A549 (cell line): Measurements from ENCODE around the gene HIVEP3. TPM values are rescaled to one million over a fixed set of nuclear protein-coding genes. Genes with fewer than 3 reads are reported as not detected.

Experiments
- ATAC-seq, 2 experiments: fragments of 200-7000 bp in 1 of 2; fragments of >200 bp in 1 of 2; cut with Nextera tagmentation in 1 of 2; cut with Tn5 transposase in 1 of 2; 3 replicates each; pipeline versions ENCODE4 v1.8.0 to v1.9.1; 2018 to 2020; ENCODE audit warnings: mild to moderate bottlenecking in 1 of 2, moderate library complexity in 1 of 2
- CTCF ChIA-PET: fragments of 300-600 bp; sonication (Branson Sonifier 250); formaldehyde crosslinking; extraction: SDS; loops from one replicate; lab custom pipeline; 2021; ENCODE audit warnings: antibody characterized with exemption, inconsistent platforms; lab: Yijun Ruan, JAX
- POLR2A ChIA-PET: fragments of 350-600 bp; formaldehyde crosslinking; extraction: SDS; loops from one replicate; lab custom pipeline; 2021; ENCODE audit warnings: antibody characterized with exemption, inconsistent platforms; lab: Yijun Ruan, JAX
- DNase-seq, 2 experiments: peaks; one replicate each; pipeline versions ENCODE4 v3.0.0 to v3.0.0-alpha.2; 2011 to 2016; ENCODE audit warnings: low read depth in 1 of 2, low spot score in 1 of 2
- FAIRE-seq: peaks from 2 replicates; lab custom pipeline; 2011; peaks lifted over from hg19 to GRCh38; lab: Jason Lieb, UNC
- H3K27ac ChIP-seq, 2 experiments: fragments of >200 bp; sonication (Bioruptor Twin); formaldehyde crosslinking; 3 replicates each; pipeline ENCODE4 v1.5.1; 2016 to 2017
- H3K4me1 ChIP-seq: fragments of >200 bp; sonication (Bioruptor Twin); formaldehyde crosslinking; 3 replicates; pipeline ENCODE4 v1.6.1; 2016
- H3K4me2 ChIP-seq: fragments of >200 bp; sonication (Bioruptor Twin); formaldehyde crosslinking; 3 replicates; pipeline ENCODE4 v1.6.1; 2016
- H3K4me3 ChIP-seq: fragments of >200 bp; sonication (Bioruptor Twin); formaldehyde crosslinking; 3 replicates; pipeline ENCODE4 v1.5.1; 2016
- H3K9me3 ChIP-seq: fragments of >200 bp; sonication (Bioruptor Twin); formaldehyde crosslinking; 3 replicates; pipeline ENCODE4 v1.6.1; 2016
- CEBPB ChIP-seq, 2 experiments: fragments of >200 bp in 1 of 2; sonication (Bioruptor Twin) in 1 of 2; formaldehyde crosslinking in 1 of 2; IDR thresholded peaks; 2 replicates each; pipeline ENCODE4 v1.6.1; 2012 to 2016
- CHD4 ChIP-seq: fragments of 200-600 bp; sonication (generic); IDR thresholded peaks from 2 replicates; pipeline ENCODE4 v1.6.1; 2016; ENCODE audit warnings: antibody characterized with exemption, mild to moderate bottlenecking, borderline replicate concordance
- EHF ChIP-seq: fragments of 250-450 bp; sonication (Bioruptor Pico); IDR thresholded peaks from 2 replicates; pipeline ENCODE4 v1.5.0; 2020; ENCODE audit warnings: mild to moderate bottlenecking
- EP300 ChIP-seq, 2 experiments: fragments of >200 bp; sonication (Bioruptor Twin); formaldehyde crosslinking; IDR thresholded peaks; 2 replicates in 1 of 2; 3 replicates in 1 of 2; pipeline ENCODE4 v1.6.1; 2016 to 2017
- HDAC2 ChIP-seq: fragments of 200-600 bp; sonication (generic); IDR thresholded peaks from 2 replicates; pipeline ENCODE4 v1.6.1; 2016
- HOXA7 ChIP-seq: fragments of 250-450 bp; sonication (Bioruptor Pico); IDR thresholded peaks from 2 replicates; pipeline ENCODE4 v1.5.0; 2020; ENCODE audit warnings: mild to moderate bottlenecking, moderate library complexity
- HOXB13 ChIP-seq: fragments of 250-450 bp; sonication (Bioruptor Pico); IDR thresholded peaks from 2 replicates; pipeline ENCODE4 v1.5.0; 2020; ENCODE audit warnings: low read depth, mild to moderate bottlenecking, moderate library complexity
- HOXB5 ChIP-seq: fragments of 250-450 bp; sonication (Bioruptor Pico); IDR thresholded peaks from 2 replicates; pipeline ENCODE4 v1.5.0; 2020; ENCODE audit warnings: mild to moderate bottlenecking, moderate library complexity
- POLR2A ChIP-seq: IDR thresholded peaks from 2 replicates; pipeline ENCODE4 v1.6.1; 2012; ENCODE audit warnings: mild to moderate bottlenecking, low read length
- RARB ChIP-seq: fragments of 250-450 bp; sonication (Bioruptor Pico); IDR thresholded peaks from 2 replicates; pipeline ENCODE4 v1.8.0; 2021; ENCODE audit warnings: mild to moderate bottlenecking, moderate library complexity
- SMC3 ChIP-seq: fragments of >200 bp; sonication (Bioruptor Twin); formaldehyde crosslinking; IDR thresholded peaks from 3 replicates; pipeline ENCODE4 v1.6.1; 2018; ENCODE audit warnings: inconsistent platforms
- SREBF2 ChIP-seq: fragments of 450-650 bp; IDR thresholded peaks from 2 replicates; pipeline ENCODE4 v1.6.1; 2014; ENCODE audit warnings: mild to moderate bottlenecking, moderate library complexity
- ZC3H11A ChIP-seq: fragments of 450-650 bp; IDR thresholded peaks from 2 replicates; pipeline ENCODE4 v1.6.1; 2014; ENCODE audit warnings: antibody characterized with exemption, mild to moderate bottlenecking
- ZSCAN20 ChIP-seq: fragments of 250-450 bp; sonication (Bioruptor Pico); IDR thresholded peaks from 2 replicates; pipeline ENCODE4 v1.8.0; 2022; ENCODE audit warnings: mild to moderate bottlenecking, moderate library complexity
- WGBS: methylation state at CpG from one replicate; pipeline ENCODE4 v1.1.6; 2017; ENCODE audit errors: missing lambda C conversion rate; 5-methylcytosine and 5-hydroxymethylcytosine counted together
- polyA plus RNA-seq, 4 experiments: library from polyadenylated mRNA; depleted of rRNA in 3 of 4; stranded (reverse); fragments of >200 nt; fragmentation: RNase III in 1 of 4; extraction: RNeasy Plus Mini Kit Qiagen cat#74134 plus additional on column Dnase treatment in 1 of 4; gene quantifications; 2 replicates in 3 of 4; 3 replicates in 1 of 4; pipeline ENCODE4 v1.2.3, GENCODE V29; 2011 to 2017
- TF ChIP-seq, protein P1 (sequence below): IDR thresholded peaks from 2 replicates; pipeline ENCODE4 v1.6.1; 2012; ENCODE audit warnings: low read depth, borderline replicate concordance
- TF ChIP-seq, protein P2 (sequence below): fragments of >200 bp; sonication (Bioruptor Twin); formaldehyde crosslinking; IDR thresholded peaks from 2 replicates; pipeline ENCODE4 v1.6.1; 2016
- TF ChIP-seq, protein P3 (sequence below): fragments of >200 bp; sonication (Bioruptor Twin); formaldehyde crosslinking; IDR thresholded peaks from 3 replicates; pipeline ENCODE4 v1.5.1; 2016
- TF ChIP-seq, protein P4 (sequence below): fragments of 200-600 bp; sonication (generic); IDR thresholded peaks from 2 replicates; pipeline ENCODE4 v1.6.1; 2016; ENCODE audit warnings: antibody characterized with exemption, mild to moderate bottlenecking, moderate library complexity

The HIVEP3 gene
- polyA plus RNA-seq, 2 of the 4 experiments (the other 2 are of a cell fraction): 1.5 to 2.0 TPM

DNA sequence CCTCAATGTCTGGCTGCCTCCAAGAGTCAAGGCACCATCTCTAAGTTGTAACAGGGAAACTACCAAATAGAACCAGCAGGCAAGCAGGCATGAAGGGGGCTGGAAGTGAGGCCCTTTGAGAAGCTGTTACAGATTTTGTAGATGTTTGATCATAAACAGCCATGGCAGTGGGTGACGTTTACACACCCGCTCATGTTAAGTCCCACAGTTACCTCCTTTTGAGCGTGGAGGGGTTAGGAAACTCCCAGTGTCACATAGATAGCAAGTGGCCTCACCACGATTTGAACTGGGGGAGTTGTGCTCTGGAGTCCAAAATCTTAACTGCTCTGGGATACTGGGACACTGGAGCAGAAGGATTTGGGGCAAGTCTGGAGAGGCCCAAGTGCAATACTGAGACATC is 192.4 kb downstream of the HIVEP3 start:
- H3K9me3 ChIP-seq: no peaks in the 10 kb centered on the region
- DNase-seq (no peak), FAIRE-seq (no peak), ATAC-seq (no peak)
- TF ChIP-seq SMC3: no peak
- TF ChIP-seq EHF: no peak
- no peak for TF ChIP-seq EP300 (IDR thresholded peaks at IDR 0.05)
- TF ChIP-seq, protein P1, sequence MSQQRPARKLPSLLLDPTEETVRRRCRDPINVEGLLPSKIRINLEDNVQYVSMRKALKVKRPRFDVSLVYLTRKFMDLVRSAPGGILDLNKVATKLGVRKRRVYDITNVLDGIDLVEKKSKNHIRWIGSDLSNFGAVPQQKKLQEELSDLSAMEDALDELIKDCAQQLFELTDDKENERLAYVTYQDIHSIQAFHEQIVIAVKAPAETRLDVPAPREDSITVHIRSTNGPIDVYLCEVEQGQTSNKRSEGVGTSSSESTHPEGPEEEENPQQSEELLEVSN: no peak
- TF ChIP-seq CEBPB (IDR thresholded peaks at IDR 0.05): no peak
- no peak for TF ChIP-seq ZSCAN20 (CRISPR knock-in tag)
- TF ChIP-seq, protein P2, sequence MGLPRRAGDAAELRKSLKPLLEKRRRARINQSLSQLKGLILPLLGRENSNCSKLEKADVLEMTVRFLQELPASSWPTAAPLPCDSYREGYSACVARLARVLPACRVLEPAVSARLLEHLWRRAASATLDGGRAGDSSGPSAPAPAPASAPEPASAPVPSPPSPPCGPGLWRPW: no peak
- TF ChIP-seq HDAC2: no peak
- 53% methylated on average over 4 of the region's 4 CpGs for WGBS
- no peak overlapping the region for H3K27ac ChIP-seq
- POLR2A ChIA-PET: no interaction called here
- no peaks in the 10 kb centered on the region for H3K4me1 ChIP-seq
- H3K4me2 ChIP-seq: no peak overlapping the region
- CTCF ChIA-PET: no interaction called here
- H3K4me3 ChIP-seq: no peak overlapping the region

DNA sequence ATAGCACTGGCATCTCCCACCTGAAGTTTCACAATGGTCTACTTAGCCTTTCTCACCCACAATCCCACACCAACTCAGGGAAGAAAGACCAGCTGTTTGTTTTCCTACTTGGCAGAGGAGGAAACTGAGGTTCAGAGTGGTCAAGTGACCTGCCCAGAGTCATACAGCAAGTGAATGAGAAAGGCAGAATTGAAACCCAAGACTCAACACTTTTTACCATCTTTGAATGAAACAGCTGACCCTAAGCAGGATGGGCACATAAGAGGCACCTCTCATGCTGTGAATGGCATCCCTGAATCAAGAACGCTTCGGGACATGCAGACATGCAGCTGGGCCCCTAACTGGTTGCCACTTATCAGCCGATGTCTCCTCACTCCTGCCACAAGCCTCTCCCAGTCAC is 193.8 kb downstream of the HIVEP3 start:
- no peak for TF ChIP-seq ZC3H11A
- no peak for TF ChIP-seq HOXB13 (CRISPR knock-in tag)
- no peak for TF ChIP-seq HOXB5
- no peak for TF ChIP-seq SREBF2
- TF ChIP-seq, protein P3, sequence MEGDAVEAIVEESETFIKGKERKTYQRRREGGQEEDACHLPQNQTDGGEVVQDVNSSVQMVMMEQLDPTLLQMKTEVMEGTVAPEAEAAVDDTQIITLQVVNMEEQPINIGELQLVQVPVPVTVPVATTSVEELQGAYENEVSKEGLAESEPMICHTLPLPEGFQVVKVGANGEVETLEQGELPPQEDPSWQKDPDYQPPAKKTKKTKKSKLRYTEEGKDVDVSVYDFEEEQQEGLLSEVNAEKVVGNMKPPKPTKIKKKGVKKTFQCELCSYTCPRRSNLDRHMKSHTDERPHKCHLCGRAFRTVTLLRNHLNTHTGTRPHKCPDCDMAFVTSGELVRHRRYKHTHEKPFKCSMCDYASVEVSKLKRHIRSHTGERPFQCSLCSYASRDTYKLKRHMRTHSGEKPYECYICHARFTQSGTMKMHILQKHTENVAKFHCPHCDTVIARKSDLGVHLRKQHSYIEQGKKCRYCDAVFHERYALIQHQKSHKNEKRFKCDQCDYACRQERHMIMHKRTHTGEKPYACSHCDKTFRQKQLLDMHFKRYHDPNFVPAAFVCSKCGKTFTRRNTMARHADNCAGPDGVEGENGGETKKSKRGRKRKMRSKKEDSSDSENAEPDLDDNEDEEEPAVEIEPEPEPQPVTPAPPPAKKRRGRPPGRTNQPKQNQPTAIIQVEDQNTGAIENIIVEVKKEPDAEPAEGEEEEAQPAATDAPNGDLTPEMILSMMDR: no peak
- TF ChIP-seq RARB (CRISPR knock-in tag): no peak
- no peak for TF ChIP-seq HOXA7 (CRISPR knock-in tag)
- no peak for TF ChIP-seq EP300 (IDR thresholded peaks at IDR 0.05)
- TF ChIP-seq, protein P4, sequence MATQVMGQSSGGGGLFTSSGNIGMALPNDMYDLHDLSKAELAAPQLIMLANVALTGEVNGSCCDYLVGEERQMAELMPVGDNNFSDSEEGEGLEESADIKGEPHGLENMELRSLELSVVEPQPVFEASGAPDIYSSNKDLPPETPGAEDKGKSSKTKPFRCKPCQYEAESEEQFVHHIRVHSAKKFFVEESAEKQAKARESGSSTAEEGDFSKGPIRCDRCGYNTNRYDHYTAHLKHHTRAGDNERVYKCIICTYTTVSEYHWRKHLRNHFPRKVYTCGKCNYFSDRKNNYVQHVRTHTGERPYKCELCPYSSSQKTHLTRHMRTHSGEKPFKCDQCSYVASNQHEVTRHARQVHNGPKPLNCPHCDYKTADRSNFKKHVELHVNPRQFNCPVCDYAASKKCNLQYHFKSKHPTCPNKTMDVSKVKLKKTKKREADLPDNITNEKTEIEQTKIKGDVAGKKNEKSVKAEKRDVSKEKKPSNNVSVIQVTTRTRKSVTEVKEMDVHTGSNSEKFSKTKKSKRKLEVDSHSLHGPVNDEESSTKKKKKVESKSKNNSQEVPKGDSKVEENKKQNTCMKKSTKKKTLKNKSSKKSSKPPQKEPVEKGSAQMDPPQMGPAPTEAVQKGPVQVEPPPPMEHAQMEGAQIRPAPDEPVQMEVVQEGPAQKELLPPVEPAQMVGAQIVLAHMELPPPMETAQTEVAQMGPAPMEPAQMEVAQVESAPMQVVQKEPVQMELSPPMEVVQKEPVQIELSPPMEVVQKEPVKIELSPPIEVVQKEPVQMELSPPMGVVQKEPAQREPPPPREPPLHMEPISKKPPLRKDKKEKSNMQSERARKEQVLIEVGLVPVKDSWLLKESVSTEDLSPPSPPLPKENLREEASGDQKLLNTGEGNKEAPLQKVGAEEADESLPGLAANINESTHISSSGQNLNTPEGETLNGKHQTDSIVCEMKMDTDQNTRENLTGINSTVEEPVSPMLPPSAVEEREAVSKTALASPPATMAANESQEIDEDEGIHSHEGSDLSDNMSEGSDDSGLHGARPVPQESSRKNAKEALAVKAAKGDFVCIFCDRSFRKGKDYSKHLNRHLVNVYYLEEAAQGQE: no peak
- Histone ChIP-seq H3K27ac (no peak overlapping the region), H3K4me1 (no peaks in the 10 kb centered on the region), H3K4me3 (no peak overlapping the region), H3K9me3 (no peaks in the 10 kb centered on the region), H3K4me2 (no peak overlapping the region)
- POLR2A ChIA-PET: no interaction called here
- no peak for DNase-seq
- 87% methylated on average over 3 of the region's 3 CpGs for WGBS
- CTCF ChIA-PET: interaction anchor here (1.1 kb wide), 1 partner anchor 292 kb away, joined by 4 read pairs; no protein-coding TSS in a partner anchor
- ATAC-seq: no peak
- no peak for FAIRE-seq

DNA sequence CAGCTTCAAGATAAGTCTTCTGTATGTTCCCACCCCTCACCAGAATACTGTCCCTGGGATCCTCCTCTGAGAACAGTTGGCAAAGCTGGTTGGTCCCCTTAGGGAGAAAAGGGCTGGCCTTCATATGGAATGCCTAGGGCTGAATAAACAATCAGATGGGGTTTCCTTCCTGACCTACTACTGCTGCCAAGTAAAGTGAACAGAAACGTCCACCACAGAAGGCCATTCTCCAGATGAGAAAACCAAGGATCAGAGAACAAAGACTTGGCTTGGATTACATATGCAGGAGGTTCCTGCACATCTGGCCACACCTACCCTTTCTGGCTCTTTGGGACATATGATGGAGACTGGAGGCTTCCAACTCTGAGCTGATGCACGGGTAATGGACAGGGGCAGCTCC is 194.5 kb downstream of the HIVEP3 start:
- Histone ChIP-seq H3K4me2 (no peak overlapping the region), H3K4me3 (no peak overlapping the region), H3K9me3 (no peaks in the 10 kb centered on the region), H3K27ac (no peak overlapping the region), H3K4me1 (no peaks in the 10 kb centered on the region)
- ChIA-PET CTCF (interaction anchor here (1.1 kb wide), 1 partner anchor 291 kb away, joined by 4 read pairs; no protein-coding TSS in a partner anchor), POLR2A (no interaction called here)
- 43% methylated on average over 2 of the region's 2 CpGs for whole genome bisulfite sequencing
- FAIRE-seq (no peak), ATAC-seq (no peak), DNase-seq (no peak)
- TF ChIP-seq POLR2A (no peak), CHD4 (no peak)
- TF ChIP-seq, protein P2: no peak
